HG02852 (cell line): ENCODE measurements around the gene PACSIN1.

Experiments used
- ATAC-seq: cut with Tn5 transposase; IDR thresholded peaks from one replicate; pipeline ENCODE4 v1.9.1; 2021; ENCODE audit warnings: mild to moderate bottlenecking, moderate library complexity; ENCODE audit not compliant: unreplicated experiment

The PACSIN1 gene

DNA sequence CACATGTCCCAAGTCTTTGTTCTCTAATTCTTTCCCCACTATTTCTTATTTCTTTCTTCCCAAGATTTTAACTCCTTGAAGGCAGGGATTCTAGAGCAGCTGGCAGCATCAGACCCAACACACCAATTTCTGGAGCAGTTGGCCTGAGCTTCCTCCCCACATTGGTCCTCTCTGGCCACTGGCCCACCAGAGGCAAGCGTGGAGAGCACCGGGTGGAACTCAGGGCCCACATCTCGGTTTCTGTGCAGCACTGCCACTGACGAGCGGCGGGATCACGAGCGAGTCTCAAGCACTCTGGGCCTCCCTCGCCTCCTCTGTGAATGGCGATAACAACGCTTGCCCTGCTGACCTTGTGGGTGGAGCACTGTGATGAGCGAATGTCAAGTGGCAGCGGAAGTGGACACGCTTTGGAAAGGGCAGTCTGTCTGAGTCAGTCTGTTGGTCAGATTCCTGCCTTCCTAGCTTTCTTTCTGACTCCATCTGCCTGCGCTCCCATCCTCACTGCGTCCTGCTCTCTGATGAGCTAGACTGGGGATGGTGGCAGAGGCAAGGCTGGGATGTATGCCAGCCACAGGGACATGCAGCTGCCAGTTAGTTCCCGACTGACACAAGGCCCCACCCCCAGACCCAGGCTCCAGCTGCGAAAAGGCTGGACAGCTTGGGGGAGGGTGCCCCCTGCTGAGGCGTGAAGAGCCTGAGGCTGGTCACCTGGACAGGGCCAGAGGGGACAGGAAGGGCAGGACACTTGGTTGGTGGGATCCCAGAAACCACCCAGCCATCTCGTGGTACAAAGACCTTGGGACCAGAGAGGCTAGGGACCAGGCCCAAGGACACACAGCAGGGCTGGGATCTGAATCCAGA is 94.7 kb downstream of the PACSIN1 start:
- ATAC-seq: no peak

DNA sequence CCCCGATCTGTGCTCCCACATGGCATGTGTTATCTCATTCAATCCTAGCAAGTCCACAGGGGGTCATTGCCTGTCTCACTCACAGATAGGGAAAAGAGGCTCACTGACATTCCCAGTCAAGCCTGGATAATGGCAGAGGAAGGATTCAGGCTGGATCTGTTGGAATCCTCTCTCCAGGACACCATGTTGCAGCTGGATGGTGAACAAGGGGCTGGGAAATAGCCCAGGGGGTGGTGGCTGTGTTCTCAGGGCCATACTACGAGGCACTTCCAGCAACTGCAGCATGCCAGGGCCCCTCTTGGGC is 95.3 kb downstream of the PACSIN1 start:
- no peak for ATAC-seq

DNA sequence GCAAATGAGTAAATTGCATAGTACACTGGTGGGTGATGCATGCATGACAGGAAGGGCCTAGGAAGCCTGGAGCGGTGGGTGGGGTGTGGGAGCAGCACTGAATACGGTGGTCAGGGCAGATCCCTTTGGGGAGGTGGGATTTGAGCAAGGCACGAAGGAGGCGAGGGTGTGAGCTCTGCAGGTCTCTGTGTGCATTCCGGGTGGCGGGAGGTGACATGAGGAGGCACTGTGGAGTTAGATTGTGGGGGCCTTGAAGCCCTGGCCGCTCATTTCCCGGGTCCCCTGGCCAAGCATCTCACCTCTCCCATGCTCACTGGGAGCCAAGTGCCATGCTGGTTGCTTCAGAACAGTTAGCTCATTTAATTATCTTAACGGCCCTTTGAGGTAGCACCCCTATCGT is 96.5 kb downstream of the PACSIN1 start:
- no peak for ATAC-seq

DNA sequence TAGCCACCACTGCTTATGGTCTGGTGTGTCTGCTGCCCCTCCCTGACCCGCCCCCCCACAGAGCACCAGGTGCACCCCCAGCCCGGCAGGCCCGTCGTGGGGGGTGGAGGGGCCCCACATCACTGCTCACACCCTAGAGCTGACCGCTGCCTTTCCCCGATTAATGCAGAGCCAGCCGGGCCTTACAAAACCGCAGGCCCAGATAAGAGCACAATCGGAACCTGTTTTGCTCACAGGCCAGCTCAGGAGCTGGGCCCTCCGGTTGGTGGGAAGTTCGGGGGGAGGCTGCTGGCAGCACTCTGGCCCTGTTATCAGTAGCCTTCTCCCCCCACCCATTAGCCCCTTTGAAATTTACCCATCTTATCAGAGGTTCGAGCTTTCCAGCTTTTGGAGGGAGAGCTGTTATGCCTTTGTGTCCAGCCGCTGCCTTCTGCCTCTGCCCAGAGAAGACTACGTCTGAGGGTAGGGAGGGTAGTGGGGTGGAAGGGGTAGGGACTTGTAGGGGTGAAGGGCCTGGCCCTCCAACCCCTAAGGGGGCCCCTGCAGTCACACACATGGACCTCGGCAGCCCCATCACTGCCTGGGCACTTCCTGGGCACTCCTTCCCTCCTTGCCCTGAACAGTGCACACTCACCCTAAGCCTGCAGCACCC is 97.1 kb downstream of the PACSIN1 start:
- no peak for ATAC-seq

DNA sequence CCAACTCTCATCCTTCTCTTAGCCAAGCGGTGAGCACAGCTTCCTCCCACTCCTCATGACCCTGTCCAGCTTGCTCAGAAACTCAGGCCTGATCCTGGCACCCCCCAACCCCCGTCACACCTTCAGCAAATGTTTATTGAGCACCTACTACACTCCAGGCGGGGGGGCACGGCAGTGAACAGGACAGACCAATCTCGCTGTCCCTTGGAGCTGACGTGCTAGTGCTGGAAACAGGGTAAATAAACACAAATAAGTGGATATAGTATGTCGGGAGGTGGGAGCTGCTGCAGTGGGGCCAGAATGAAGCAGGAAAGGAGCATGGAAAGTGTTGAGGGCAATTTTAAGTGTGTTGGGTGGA is 97.6 kb downstream of the PACSIN1 start:
- no peak for ATAC-seq

DNA sequence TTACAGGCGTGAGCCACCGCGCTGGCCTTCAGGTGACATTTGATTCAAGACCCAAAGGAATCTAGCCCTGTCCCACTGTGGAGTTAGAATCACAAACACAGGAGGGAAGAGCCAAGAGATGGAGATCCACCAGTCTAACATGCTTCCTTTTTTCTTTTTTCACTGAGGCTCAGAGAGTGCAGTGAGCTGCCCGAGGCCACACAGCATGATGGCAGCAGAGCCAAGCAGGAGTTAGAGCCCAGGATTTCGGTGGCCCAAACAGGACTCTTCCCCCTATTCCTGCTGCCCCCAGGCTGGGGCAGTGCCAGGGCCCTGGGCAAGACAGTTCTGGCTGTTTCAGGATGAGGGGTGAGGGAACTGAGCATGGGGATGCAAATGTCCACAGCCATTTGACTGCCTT is 98.3 kb downstream of the PACSIN1 start:
- no peak for ATAC-seq

DNA sequence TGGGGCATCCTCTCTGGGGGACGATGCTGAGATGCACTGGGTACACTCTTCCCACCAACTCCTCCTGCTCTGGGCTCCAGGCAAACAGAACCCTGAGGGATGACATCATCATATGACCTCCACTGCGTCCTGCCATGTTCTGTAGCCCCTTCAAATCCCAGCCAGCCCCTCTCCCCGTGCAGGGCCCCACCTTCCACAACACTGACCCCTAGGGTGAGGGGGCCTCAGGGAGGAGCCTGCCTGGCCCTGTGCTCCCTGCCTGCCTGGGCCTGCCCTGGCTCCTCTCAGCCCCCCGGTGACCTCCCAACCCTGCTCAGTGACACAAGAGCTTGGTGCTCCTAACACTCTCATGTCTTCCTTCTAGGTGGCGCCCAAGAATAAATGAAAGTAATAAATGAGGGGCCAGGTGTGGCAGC is 99.9 kb downstream of the PACSIN1 start:
- ATAC-seq: no peak

DNA sequence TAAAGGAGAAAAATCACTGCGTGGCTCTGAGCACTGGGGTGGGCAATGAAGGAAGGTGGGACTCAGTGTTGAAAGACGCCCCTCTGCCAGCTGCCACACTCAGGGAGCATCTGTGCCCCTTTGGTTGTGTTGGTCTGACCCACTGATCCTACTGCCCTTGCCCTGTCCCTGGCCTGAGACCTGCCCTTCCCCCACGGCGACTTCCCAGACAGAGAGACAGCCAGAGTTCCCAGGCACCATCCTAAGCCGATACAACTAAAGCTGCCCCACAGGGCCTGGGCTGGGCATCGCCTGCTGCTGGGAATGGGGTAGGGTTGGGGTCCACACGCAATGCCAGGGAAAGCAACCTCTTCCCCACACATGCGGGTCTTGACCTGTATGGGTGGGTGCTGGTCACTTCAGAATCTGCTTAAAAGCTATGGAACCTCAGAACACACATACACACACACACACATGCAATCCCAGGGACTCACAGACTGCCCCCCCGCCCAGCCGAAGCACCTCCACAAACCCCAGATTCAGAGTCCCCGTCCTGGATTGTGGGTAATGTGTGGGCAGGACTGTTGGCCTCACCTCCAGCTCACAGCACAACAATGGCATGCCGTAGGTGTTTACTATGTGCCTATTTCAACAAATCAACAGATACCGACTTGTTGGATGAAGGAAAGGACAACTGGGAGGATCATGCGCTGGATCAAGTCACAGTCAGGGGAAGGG is 101.1 kb downstream of the PACSIN1 start:
- ATAC-seq: no peak

DNA sequence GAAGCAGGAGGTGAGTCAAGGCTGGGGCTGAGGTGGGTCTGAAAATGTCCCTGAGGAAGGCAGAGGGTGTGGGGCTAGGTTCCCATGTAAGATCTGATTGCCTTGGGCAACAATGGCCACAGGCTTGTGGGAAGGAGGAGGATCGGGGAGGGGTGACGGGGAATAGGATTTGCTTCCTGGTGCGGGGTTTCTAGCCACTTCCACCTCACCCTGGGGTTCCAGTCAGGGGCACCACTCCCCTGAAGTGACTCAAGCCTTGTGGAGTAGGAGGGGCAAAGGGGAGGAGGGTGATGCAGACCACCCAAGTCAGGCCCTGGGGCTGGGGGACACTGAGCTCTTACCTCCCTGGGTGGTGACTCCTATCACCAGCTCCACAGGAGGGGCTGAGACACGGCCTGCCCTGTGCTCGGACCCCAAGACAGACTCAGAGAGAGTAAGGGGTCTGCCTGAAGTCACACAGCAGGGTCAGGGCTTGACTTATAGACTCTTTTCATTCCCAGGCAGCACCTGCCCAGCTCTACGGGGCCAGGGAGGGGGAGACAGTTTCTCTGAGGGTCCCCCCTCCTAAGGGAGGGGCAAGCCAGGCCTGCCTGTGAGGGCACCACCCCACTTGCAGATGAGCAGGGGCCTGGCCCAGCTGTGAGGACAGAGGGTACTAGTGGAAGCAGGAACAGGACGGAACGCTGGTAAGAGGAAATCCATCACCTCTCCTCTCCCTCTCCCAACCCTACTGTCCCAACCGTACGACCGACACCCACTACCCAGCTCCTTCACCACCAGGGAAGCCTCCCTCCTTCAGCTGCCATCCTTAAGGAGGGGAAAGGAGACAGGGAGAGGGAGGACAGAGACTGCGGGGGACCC is 102.7 kb downstream of the PACSIN1 start:
- no peak for ATAC-seq

DNA sequence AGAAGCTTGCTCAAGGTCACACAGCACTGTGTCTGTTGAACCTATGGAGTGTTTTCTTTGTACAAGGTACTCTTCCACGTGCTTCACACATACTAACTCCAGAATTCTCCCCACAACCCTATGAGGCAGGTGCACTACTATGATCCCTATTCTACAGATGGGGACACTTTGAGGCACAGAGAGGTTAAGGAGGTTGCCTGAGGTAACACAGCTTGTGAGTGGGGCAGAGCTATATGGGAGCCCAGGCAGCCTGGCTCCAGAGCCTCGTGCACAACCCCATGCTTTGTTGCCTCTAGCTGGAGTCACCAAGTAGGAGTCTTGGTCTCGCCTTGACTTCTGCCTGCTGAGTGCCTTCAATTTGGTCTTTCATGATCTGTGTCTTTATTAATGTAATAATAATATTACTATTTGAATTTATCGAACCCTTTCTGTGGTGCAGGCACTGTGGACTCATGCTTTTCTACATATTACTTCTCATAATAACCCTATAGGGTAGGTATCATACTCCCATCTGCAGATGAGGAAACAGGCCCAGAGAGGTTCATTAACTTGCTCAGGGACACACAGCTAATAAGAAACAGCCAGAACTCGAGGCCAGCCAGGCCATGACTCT is 103.6 kb downstream of the PACSIN1 start:
- no peak for ATAC-seq

DNA sequence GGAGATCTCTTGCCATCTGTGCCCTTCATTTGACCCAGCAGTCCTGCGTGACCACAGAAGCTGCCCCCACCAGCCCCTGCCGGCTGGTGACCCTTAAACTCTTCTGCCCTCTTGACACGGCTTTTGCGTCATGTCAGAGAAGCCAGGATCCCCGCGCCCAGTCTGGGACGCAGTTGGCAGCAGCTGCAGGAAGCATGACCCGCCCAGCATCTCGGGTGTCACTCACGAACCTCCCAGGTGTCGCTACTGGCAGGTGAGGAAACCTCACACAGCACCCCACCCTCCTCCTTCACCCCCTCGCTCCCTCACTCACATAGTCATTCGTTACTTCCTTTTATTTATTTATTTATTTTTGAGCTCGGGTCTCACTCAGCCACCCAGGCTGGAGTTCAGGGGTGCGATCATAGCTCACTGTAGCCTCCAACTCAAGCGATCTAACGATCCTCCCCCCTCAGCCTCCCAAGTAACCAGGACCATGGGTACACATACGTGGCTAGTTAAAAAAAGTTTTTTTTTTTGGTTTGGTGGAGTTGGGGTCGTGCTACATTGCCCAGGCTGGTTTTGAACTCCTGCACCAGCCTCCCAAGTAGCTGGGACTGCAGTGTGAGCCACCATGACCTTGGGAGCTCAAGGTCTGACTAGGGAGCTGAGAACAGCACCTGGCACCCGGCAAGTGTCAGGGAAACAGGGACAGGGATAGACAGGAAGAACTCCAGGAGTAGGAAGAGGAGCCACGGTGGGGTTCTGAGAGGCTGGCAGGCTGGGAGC is 104.4 kb downstream of the PACSIN1 start:
- ATAC-seq: no peak

DNA sequence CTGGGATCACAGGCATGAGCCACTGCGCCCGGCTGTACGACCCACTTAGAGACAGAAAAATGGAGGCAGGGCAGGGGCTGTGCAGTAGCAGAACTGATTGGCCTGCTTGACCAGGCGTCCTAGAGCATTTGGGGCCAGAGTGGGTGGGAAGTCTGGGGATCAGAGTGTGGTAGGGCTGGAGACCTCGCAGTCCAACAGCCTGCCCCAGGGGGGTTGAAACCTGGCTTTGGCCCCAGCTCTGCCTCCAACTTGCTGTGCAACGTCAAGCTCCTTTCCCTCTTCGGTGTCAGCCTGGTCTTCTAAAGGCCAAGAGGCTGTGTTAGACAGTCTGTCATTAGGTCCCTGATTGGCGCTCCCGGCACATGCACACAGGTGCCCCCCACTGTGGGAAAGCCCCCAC is 105.5 kb downstream of the PACSIN1 start:
- no peak for ATAC-seq

DNA sequence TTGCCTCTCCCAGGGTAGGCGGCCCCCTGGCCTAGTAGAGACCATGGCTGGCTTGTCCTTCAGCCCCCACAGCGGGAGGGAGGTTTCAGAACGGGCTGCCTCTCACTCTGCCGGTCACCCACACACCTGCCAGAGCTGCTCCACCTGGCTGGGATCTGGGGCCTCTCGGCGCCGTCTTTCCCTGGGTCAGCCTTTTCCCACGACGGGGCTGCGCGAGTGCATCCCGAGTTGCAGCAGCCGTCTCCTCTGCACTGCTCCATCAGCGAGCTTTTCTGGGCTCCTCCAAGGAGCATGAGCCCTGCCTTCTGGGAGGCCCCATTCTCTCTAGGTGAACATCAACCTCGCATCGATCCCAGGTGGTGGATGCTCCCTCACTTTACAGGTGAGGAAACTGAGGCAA is 106.1 kb downstream of the PACSIN1 start:
- ATAC-seq: no peak

DNA sequence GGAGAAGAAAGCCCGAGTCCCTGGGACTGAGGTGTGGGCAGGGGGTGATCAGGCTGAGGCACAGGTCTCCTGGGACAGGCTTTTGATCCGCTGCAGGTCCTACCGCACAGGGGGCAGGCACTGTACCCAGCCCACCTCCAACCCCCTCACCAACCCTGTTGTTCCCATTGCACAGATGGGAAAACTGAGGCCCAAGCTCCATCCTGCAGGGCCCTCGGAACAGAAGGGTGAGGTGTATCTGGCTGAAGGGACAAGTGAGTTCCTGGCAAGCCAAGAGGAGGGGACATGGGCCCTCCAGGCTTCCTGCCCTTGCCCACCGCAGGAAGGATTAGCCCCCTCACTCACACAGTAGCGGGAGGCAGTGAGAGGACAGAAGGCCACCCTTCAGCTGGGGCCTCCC is 106.7 kb downstream of the PACSIN1 start:
- ATAC-seq: no peak

DNA sequence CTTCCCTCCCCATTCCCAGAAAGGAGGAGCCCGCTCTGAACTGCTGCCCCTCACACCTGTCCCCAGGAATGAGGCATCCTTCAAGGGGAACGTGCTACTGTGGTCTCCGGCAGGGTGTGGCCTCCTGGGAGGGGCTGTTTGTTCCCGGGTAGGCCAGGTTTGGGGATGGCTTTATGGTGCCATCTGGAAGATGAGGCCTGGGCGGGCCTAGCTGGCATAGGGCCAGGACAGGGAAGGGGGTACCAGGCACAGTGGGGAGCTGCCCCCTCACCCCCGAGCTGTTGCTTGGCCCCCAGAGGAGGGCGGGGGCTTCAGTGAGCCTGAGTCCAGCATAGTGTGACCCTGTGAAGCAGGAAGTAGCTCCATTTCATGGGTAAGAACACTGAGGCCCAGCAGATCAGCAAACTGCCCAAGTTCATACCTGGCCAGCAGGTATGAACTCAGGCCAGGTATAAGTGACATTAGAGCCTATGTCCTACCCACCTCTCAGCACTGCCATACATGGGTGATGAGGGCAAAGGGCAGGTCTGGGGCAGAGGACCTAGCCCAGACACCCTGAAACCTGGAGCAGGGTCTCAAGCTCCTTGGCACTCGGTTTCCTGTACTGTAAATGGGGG is 107.8 kb downstream of the PACSIN1 start:
- no peak for ATAC-seq

DNA sequence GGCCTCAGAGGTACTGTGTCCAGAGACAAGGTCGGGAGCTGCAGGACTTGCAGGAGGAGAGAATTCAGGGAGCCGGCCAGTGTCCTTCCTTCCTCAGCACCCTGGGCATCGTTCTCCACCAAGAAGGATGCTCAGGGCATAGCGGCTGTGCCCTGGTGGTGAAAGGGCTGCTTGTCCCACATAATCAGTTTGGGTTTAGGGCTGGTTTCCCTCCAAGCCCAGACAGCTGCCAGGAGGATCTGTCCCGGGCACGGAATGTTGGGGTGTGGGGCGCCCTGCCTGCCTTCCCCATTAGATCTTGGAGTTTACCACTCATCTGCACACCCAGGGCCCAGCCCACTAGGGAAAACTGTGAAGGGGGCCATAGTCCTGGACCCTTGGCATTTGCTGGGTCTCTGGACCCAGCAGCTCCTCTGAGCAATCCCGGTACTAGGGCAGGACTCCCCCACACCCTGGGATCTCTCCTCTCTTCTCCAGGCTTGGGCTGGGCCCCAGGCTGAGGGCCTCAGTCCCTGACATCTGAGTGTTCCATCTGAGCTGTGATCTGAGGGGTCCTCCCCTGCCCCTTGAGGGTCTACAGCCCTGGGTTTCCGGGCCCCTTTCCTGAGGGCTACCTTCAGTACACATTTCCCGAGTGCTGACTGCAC is 108.9 kb downstream of the PACSIN1 start:
- ATAC-seq: no peak

DNA sequence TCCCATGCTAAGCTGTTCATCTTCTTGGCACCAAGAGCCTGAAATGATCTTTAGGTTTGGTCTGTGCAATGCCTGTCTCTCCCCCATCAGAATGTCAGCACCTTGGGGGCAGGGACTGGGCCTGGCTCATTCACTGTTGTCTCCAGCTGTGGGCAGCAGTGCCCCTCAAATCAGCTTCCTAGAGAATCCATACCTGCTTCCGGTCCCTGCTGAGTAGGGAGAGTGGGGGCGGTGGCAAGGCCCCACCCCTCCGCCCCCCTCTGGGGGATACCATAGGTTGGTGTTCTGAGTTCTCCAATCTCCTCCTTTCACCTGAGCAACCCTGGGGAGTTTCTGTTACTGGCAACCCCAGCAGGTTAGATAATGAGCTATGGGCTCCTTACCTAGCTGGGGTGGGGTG is 109.5 kb downstream of the PACSIN1 start:
- no peak for ATAC-seq

DNA sequence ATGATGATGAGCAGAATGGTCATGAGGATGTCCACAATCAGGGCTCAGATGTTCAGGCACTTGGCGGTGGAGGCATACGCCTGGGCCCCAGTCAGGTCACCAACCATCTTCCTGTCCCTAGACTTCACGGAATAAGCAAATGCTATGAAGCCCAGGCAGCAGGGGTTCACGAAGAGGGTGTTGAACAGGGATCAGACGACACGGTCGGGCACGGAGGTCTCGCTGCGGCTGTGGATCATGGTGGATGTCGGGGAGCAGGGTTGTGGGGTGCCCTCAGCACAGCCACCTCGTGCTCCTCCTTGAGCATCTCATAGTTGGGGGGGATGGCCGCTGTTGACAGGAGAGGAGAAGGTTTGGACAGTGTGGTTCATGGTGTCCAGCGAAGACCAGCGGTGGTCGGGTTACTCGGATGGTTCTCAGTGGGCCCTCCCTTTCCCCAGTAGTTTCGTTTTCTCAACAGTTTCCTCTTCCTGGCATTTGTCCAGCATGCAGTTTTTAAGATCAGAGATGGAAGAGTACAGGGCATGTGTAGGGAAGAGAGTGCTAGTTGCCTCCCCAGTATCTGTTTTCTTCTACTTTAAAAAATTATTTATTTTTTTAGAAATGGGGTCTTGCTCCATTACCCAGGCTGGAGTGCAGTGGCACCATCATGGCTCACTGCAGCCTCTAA is 110.5 kb downstream of the PACSIN1 start:
- no peak for ATAC-seq
